Stimulated activated CD8-positive, alpha-beta memory T cell treated with anti-CD3 and anti-CD28 coated beads, Interleukin-4, amount 100 ng/mL, for 1 hour (primary cell): ENCODE measurements around the gene DMD.

Source experiments
- DNase-seq, 2 donors: peaks; one replicate each; pipeline ENCODE4 v3.0.0-alpha.2; 2020; ENCODE audit warnings: low read depth in 2 of 2, low spot score in 1 of 2

DMD gene

DNA sequence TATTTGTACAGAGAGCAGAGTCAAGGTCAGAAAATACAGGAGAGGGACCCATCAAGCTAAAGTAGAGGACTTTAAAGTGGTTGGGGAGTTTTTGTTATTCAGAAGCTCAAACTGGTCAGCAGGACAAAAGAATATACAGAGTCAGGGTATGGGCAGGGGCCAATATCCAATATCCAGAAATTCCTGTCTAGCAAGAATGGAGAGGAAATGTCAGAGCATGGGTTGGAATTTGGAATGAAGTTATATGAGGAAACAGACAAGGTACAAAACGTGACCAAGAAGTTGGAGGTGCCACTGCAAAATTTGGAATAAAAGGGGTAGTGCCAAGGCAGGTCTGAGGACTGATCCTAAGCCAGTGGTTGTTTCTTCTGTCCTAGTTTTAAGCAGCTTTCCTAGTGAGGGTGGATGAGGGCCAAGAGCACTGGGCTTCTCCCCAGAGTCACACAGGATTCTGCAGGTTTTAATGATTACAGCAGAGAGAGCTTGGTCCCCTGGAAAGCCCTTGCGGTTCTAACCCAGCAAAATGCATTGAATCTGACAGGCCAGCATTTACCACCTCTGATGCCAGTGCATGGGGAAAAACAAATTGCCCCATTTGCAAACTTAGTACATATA, 1834.8 kb downstream of the DMD start:
- DNase-seq: no peak

DNA sequence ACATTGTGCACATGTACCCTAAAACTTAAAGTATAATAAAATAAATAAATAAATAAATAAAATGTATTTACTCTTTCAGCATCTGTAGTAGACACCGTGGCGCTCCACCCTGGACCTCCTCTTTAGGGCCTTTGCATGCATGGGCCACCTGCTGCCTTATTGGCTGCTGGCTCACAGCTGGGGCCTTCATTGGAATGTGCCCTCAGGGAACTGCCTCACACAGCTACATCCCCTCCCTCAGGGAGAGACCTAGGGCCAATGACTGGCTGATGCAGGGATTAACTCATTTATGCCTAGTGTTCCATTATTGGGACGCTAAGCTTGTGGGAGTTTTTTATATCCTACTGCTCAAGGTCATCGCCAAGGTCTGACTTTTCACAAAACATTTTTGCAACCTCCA, 1836.6 kb downstream of the DMD start:
- DNase-seq: no peak

DNA sequence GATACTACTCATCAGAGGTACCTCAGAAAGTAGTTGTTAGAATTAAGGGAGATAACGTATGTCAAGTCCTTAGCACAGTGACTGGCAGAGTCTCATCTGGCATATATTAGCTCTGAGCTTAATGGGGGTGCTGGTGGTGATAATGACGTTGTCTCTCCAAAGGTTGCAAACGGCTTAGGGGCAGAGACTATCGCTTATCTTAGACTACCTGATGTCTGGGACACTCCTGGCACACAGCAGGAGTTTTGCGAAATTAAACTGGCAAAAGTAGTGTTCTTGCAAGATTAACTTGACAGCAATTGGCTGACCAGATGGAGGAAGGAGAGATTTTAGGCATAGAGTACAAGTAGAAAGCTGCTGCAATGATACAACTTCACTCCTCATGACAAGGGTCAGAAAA, 1839.4 kb downstream of the DMD start:
- no peak for DNase-seq

DNA sequence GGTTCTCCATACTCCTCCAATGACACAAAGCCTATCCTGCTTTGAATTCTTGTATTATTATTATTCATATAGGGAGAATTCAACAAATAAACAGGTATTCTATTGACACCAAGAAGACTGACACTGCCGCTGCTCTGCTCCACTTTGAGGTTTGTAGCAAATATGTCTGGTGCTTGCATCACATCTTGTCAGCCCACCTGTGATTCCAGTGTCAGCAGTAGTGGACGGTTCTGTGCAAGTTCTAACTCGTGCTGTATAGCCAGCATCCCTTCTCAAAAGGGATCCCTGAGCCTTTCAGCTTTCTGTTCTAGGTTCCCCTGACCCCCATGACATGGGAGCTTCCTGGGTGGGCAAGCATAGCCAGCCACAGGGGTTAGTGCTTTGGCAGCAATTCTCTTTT, 1843.5 kb downstream of the DMD start:
- no peak for DNase-seq

DNA sequence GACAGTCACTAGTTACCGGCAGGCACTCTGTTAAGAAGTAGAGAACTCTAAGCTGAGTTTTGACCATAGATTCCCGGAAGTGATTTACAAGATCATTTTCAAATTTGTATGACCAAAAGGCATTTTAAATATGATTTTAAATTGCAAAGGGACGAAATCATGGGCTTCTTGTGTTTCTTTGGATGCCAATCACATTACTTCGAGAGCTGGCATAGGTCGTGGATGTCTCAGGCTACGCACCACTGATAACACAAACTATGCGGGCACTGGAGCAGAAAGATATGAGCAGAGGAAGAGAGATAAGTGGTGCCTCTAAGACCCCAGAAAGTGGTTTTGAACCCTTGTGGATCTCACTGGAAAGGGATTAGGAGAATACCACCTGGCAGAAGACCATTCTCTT, 1845.3 kb downstream of the DMD start:
- no peak for DNase-seq

DNA sequence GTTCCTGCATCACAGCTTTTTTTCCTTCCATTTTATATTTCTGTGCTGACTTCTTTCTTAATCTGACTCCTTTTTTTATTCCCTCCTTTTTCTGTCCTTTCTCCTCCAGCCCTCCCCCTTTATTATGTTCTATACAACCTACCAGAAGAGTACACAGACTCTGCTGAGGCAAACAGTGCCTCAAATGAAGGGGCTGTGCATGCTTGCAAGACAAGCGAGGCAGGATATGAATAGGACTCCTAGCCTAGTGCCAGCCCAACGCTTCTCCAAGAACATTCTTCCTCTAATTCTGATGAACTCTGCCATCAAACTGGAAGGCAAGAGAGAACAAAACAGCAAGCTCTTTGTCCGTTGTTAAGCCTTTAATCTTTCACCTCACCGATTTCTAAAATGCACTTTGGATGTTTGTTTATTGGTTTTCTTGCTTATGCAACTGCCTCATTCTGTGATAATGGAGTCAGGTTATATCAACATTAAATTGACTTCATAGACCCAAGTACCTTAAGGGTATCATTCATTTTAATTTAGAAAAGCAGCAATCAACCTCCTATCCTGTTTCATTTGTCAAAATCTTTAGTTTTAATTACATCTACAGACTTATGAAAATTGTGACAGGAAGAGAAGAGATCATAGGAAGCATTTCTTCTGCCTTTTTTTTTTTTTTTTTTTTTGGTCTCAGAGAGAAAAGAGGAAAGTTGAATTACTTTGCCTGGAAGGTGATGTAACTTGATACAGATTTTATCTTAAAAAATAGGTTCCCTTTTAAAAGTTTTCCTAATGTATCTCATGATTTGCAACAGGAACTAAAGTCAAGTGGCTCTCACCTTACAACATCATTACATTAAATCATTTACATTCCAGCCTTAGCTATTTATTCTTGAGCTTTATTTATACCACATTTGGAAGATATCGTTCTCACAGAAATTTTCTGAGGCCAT, 1854.8 kb downstream of the DMD start:
- no peak for DNase-seq

DNA sequence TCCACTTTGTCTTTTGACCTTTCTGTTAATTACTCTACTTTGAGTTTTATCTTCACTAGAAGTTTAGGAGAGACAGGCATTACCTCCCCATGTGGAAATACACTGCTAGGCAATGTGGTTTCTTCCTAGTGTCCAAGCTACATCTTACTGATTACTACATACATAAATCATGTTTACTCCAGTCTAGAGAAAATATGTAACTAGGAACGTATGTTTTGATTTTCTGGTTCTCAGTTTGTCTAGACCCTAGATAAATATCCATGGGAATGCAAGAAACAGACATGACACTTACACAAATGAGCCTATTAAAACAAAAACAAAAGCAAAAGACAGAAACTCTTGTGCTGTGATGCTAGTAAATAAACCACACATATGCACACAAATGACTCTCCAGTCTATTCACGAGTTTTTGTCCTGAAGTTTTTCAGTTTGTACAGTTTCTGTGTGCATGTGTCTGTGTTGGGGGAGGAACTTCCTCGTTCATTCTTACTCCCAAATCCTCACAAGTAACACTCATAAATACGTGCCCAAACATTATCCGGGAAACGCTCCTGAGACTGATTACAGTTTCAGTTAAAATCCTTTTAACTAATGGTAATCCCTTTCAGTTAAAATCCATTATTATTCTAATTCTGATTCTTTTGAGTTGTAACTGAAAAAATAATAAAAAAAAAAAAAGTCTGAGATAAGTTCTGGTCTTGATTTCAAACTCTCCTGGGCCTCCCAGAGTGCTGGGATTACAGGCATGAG, 1856.0 kb downstream of the DMD start:
- DNase-seq: no peak

DNA sequence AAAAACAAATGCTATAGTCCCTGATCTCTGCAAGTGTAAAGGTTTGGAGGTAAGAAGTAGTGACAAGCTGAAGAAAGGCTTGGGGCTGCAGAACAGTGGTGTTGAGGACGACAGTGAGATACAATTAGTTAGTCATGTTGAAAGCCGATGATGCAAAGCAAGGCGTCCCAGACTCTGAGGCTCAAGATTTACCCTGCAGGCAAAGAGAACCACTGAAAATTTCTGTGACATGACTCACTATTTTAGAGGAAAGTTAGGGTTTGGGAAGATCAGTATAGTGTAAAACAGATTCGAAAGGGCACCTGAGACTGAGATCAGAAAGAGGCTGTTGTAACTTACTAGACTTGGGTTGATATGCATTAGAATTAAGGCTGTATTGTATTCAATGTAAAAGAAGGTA, 1858.3 kb downstream of the DMD start:
- DNase-seq: no peak

DNA sequence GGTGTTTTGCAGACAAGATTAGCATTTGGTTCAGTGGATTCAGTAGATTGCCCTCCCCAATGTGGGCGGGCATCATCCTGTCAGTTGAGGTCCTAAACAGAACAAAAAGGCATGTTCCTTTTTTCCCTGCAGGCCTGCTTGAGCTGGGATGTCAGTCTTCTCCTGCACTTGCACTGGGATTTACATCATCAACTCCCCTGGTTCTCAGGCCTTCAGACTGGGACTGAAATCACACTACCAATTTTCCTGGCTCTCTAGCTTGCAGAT, 1860.6 kb downstream of the DMD start:
- no peak for DNase-seq

DNA sequence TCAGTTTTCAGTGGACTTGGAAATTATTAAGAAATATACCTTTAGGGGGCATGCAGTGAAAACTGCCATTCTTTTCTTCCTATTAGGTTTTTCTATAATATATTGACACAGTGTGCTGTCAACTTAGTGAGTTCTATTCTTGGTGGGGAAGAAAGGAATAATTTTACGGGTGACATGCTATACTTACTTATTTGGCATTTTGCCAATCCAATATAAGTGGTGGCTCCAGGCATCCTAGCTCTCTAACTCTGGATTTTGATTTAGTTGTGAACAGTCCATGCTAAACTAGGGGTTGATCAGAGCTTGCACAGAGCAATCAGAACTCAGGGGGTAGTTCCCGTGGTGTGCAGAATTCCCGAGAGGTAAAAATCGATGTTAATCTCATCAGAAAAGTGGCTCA, 1861.8 kb downstream of the DMD start:
- no peak for DNase-seq

DNA sequence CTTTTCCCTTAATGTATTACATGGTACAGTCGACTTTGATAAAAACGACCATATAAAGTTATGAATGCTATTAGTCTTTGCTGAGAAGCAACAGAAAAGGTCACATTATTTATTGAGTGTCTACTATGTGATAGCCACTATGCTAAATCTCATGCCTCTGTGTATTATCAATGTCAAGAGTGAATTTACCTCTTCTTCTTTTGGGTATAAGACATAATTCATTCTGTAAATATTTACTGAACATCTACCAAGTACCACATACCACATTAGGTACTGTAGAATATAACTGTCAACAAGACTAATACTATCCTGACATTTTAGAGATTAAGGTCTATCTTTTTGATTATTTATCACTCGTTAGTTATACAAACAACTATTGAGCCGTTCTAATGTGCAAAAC, 1870.8 kb downstream of the DMD start:
- DNase-seq: no peak

DNA sequence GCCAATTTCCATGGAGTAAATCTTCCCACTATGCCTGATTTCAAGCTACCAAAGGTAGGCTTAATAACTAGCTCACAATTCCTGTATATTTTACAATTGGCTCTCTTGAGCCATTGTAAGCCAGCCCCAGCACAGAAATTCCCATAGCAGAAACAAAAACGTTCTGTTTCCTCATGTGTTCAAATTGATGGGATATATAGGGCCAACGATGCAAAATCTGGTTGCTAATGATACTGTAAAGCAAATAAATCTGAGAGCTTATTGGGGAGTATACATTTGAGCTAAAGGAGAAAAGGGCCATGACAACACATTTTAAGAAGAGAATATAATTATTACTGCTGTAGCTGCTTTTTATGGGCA, 1872.4 kb downstream of the DMD start:
- DNase-seq: no peak

DNA sequence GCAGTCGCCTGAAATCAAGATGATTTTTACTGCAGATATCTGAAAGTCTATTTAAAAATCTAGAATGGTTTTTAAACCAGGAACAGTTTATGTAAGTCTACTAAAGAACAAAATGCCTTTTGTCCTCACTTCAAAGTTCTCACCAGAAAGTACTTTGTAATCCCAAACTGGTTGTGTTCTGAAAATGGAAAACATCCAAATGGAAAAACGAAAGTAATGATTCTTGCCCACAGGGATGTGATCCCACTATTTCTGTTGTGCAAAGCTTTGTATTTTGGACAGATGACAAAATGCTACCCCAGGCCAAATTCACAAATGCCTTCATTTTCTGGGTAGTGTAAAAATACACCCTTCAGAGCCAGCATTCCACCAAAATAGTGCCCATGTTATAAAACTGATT, 1874.0 kb downstream of the DMD start:
- DNase-seq: no peak

DNA sequence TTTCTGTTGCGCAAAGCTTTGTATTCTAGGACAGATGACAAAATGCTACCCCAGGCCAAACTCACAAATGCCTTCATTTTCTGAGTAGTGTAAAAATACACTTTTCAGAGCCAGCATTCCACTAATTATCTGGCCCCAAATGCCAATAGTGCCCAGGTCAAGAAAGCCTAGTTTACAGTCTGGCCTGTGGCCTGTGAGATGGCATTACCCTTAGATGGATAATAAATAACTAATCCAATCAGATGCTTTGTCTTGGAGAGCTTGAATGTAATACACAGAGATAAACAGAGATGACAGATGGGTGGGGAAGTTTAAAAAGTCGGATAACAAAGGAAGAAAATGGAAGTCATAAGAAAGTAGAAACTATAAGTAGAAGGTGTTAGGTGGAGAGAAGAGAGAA, 1874.9 kb downstream of the DMD start:
- DNase-seq: no peak

DNA sequence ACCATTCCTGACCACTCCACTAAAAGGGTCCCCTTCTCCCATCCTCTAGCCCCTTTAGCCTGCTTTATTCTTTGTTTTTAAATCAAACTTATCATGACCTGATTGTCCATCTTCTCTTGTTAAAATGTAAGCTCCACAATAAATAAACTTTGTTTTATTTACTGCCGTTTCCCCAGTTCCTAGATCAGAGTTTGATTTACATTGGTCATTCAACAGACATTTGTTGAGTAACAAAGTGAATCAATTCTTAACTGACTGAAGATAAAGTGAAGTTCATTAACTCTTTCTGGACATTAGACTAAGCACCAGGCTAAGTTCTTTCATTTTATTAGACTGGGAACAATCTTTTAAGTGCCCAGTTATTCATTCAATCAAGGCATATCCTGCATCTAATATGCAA, 1876.4 kb downstream of the DMD start:
- no peak for DNase-seq

DNA sequence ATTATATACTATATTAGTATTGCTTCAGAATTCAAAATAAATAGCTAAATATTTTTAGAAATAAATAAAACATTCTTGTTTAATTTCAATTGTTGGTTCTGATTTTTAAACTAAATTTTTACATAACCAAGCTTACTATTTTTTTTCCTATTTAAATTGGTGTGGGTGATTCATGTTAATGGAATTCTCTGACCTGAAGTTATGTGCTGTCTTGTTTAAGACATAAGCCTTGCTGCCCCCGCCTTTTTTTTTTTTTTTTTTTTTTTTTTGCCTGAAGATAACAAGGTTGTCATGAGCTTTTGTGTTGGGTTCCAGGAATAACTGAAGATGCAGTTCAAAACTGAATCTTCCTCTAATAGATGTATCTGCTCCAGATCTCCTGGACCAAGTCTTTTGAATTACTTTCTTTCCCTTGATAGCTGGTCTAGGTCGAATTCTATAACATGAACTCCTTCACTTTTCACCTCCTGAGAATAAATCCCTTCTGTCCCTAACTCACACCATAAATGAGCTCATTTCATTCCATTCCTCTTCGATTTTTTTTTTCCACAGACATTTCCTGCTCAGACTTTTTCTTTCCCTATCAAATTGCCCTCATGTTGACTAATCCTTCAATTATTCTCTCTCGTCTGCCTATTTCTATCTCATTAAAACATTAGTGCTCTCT, 1878.1 kb downstream of the DMD start:
- DNase-seq: no peak

DNA sequence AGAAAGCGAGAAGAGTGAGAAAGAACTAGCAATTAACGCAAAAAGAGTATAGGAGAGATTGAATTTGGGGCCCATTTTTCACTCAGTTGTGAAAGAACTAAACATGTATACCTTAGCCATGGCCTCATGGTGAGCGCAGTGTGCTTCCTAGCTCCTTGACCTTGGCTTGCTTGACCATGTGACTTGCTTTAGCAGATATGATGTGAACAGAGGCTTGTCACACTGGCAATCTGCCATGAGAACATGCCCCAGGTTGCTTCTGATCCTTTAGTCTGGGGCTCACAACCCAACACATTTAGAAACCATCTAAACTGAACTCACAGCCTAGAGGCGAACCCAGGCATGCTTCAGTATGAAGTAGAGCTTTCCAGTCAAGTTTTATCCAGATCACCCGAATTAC, 1879.4 kb downstream of the DMD start:
- DNase-seq: no peak

DNA sequence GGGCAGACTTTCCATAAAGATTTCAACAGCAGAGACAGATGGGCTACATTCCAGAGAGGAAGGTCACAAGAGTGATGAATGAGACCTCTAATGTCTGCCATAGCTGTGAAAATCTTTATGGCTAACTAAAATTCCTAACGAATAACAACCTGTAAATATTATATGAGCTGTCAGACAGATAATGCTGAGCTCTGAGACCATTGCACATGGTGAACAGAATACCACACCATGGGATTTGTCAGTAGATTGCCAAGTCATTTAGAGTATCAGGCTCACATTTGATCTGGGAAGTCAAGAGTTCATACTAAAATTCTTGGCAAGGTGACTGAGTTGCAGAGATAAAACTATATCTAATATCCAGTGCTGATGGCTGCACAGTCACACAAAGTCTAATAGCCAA, 1880.3 kb downstream of the DMD start:
- no peak for DNase-seq

DNA sequence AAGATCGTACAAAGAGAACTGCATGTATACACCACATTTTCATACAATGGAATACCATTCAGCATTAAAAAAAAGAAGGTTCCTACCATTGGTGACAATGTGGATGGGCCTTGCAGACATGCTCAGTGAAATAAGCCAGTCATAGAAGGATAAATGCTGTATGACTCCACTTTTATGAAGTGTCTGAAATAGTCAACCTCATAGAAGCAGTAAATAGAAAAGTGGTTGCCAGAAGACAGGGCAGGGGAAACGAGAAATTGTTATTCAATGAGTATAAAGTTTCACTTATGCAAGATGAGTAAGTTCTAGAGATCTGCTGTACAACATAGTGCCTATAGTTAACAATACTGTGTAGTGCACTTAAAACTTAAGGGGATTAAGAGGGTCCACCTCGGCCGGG, 1882.1 kb downstream of the DMD start:
- DNase-seq: no peak

DNA sequence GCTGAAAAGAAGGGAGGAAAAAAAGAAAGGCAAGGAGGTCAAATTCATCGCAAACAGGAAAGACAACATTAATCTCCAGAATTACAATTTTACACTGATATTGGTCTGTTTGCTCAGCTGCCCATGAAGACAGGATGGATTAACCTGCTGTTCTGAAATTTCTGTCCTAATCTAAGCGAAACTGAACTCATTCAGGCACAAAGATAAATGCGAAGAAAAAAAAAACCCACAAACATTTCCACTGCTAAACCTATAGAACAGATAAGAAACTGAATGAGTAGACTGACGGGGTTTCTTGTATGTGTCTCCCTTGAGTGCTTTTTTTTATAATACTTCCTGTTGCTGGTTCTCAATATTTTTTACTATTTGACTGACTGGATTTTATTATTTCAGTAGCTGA, 1887.7 kb downstream of the DMD start:
- no peak for DNase-seq

DNA sequence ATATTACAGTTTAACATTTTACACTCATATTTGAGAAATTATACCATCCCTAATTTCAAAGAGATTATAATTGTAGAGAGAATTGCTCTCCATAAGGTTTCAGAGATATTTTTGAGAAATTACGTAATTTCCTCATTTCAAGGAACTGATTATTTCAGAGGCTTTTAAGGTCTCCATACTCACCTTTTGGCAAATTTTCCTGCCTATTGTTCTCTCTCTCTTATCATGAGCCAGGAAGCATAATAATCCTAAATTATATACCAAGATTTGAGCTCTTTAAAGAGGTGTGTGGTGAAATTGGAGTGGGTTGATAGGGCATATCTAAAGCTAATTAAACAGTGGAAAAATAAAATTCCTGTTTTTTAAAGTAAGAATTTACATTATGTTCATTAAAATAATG, 1890.6 kb downstream of the DMD start:
- no peak for DNase-seq

DNA sequence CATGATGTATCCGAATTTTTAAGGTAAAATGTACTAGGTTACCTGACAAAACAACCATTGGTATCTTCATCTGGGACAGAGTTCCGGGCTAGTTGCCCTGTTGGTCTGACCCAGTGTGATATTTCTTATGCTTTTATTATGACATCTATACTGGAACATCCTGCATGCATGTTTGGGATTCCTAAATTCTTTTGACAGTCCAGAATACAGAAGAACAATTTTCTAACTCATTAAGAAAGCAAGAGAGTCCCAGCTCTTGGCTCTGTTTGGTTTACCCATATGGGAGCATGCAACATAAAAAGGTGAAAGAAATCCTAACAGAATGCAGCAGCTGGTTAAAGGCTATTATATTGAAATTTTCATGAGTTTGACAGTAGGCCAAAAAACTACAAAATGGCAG, 1891.8 kb downstream of the DMD start:
- DNase-seq: no peak
